A673 (cell line): ENCODE results near the gene CORT. TPM values are rescaled to one million over a fixed set of nuclear protein-coding genes. Genes with fewer than 3 reads are reported as not detected.
"Not testable (repeated sequence)": the region's sequence is repeated elsewhere in the genome, so short reads cannot be mapped to it uniquely, and the experiment has no call there.

Source experiments
- BruUV-seq: library from RNA; stranded (reverse); fragments of 400-500 nt; replicated peaks from 2 replicates; lab custom pipeline; 2021; lab: Mats Ljungman, UMichigan
- CTCF ChIA-PET: fragments of 300-600 bp; sonication (Branson Sonifier 250); formaldehyde crosslinking; loops from one replicate; lab custom pipeline; 2022; ENCODE audit warnings: antibody characterized with exemption; lab: Charles Lee
- POLR2A ChIA-PET: fragments of 300-600 bp; sonication (Branson Sonifier 250); formaldehyde crosslinking; loops from one replicate; lab custom pipeline; 2022; ENCODE audit warnings: antibody characterized with exemption; ENCODE audit not compliant: low non-redundant PET; lab: Charles Lee
- DNase-seq: peaks from one replicate; pipeline ENCODE4 v3.0.0-alpha.2; 2015; ENCODE audit warnings: low spot score
- H3K27ac ChIP-seq: fragments of 200-600 bp; sonication (generic); 2 replicates; pipeline ENCODE4 v1.5.1; 2016; ENCODE audit warnings: mixed run types, low read depth, mild to moderate bottlenecking, mixed read lengths, antibody characterized with exemption, low read length; ENCODE audit not compliant: poor library complexity, severe bottlenecking
- H3K27me3 ChIP-seq: fragments of 200-600 bp; sonication (generic); replicated peaks from 2 replicates; pipeline ENCODE4 v1.6.1; 2017; ENCODE audit warnings: mixed run types, low read depth, mild to moderate bottlenecking, mixed read lengths, antibody characterized with exemption, low read length; ENCODE audit not compliant: insufficient read depth, poor library complexity
- H3K36me3 ChIP-seq: fragments of 200-600 bp; sonication (generic); 2 replicates; pipeline ENCODE4 v1.6.1; 2016; ENCODE audit warnings: mixed run types, mild to moderate bottlenecking, mixed read lengths, antibody characterized with exemption, low read length; ENCODE audit not compliant: insufficient read depth, poor library complexity, severe bottlenecking
- H3K4me1 ChIP-seq: fragments of 200-600 bp; sonication (generic); 2 replicates; pipeline ENCODE4 v1.6.1; 2017; ENCODE audit warnings: mixed run types, mild to moderate bottlenecking, mixed read lengths, antibody characterized with exemption, low read length; ENCODE audit not compliant: insufficient read depth, poor library complexity, severe bottlenecking
- H3K4me3 ChIP-seq: fragments of 200-600 bp; sonication (generic); 2 replicates; pipeline ENCODE4 v1.5.1; 2016; ENCODE audit warnings: low read depth, mixed run types, mild to moderate bottlenecking, mixed read lengths, low read length; ENCODE audit not compliant: poor library complexity, severe bottlenecking
- H3K9me3 ChIP-seq: fragments of 200-600 bp; sonication (generic); 2 replicates; pipeline ENCODE4 v1.6.1; 2016; ENCODE audit warnings: mixed run types, low read depth, mild to moderate bottlenecking, mixed read lengths, antibody characterized with exemption, low read length; ENCODE audit not compliant: poor library complexity, severe bottlenecking
- CTCF ChIP-seq: fragments of 300-800, 200-600 bp; sonication (generic); conservative IDR thresholded peaks from 2 replicates; pipeline ENCODE4 v1.5.1; 2017; ENCODE audit warnings: low read depth, mild to moderate bottlenecking, antibody characterized with exemption, low read length, moderate library complexity, mixed read lengths
- EZH2 ChIP-seq: fragments of 200-600 bp; sonication (generic); IDR thresholded peaks from 2 replicates; pipeline ENCODE4 v1.6.1; 2017; ENCODE audit warnings: borderline replicate concordance, low read depth, mild to moderate bottlenecking, mixed read lengths, antibody characterized with exemption, low read length; ENCODE audit not compliant: poor library complexity, severe bottlenecking
- intact Hi-C: fragments of 100-400 bp; cut with micrococcal nuclease; formaldehyde crosslinking; loops from one replicate; pipeline ENCODE4 v1.10.0; 2022; ENCODE audit not compliant: unreplicated experiment
- total RNA-seq: library from RNA; stranded (reverse); gene quantifications from 2 replicates; pipeline ENCODE4 v1.2.3, GENCODE V29; 2021

CORT gene
- total RNA-seq, 1 experiment from 2014 or later, result 1.4 TPM

- no peak for TF ChIP-seq CTCF
- TF ChIP-seq EZH2, result no peak
- Histone ChIP-seq H3K4me3 (peak overlapping the region; percentile 73), H3K27me3 (no peaks in the 10 kb centered on the region), H3K4me1 (peaks cover 4% of the 10 kb centered on the region), H3K27ac (peak overlapping the region; percentile 57), H3K9me3 (no peaks in the 10 kb centered on the region), H3K36me3 (peaks cover 11% of the 10 kb centered on the region)
- CTCF ChIA-PET, result no interaction called here
- no TSS peak for BruUV-seq
- POLR2A ChIA-PET, result interaction anchor here (0.6 kb wide), 1 partner anchor 1264 kb away, joined by 4 read pairs; no protein-coding TSS in a partner anchor
- DNase-seq, result no peak
- intact Hi-C loops, result loop anchor here (5.0 kb wide), 1 partner anchor 41 kb away; the partner anchor contains the start of gene CENPS
Measured at GRCh38 chr1:10473145-10473765, 23.4 kb downstream of the CORT start.

- H3K9me3 ChIP-seq, H3K4me1 ChIP-seq, POLR2A ChIA-PET, DNase-seq, CTCF ChIA-PET, H3K36me3 ChIP-seq, BruUV-seq, H3K27me3 ChIP-seq: not testable (repeated sequence)
- intact Hi-C loops, result loop anchor here (5.0 kb wide), 1 partner anchor 42 kb away; the partner anchor contains the start of gene CENPS
- peak overlapping the region; percentile 34 for H3K27ac ChIP-seq
- H3K4me3 ChIP-seq, result peak overlapping the region; percentile 81
Measured at GRCh38 chr1:10474309-10474612, 24.4 kb downstream of the CORT start.

- CTCF ChIA-PET, result no interaction called here
- peak; percentile 95 for DNase-seq
- intact Hi-C loops, result loop anchor here (5.0 kb wide), 1 partner anchor 43 kb away; the partner anchor contains the start of gene CENPS
- Histone ChIP-seq H3K4me3 (peak within 1 kb of the TSS; percentile 81), H3K4me1 (peaks cover 4% of the 10 kb centered on the region), H3K9me3 (no peaks in the 10 kb centered on the region), H3K36me3 (no peaks in the 10 kb centered on the region), H3K27me3 (no peaks in the 10 kb centered on the region), H3K27ac (peak within 1 kb of the TSS; percentile 34)
- no peak for TF ChIP-seq CTCF
- no peak for TF ChIP-seq EZH2
- POLR2A ChIA-PET, result no interaction called here
- BruUV-seq, result no TSS peak
Measured at GRCh38 chr1:10474613-10475507, 25.0 kb downstream of the CORT start, which contains the start of gene PEX14. PEX14 (plus strand) TSS chr1:10474950; CDS start chr1:10474967, 17 bp downstream.
